Measurements from ENCODE around the gene RPS6KC1. TPM values are rescaled to one million over a fixed set of nuclear protein-coding genes. Genes with fewer than 3 reads are reported as not detected.
"Not testable (repeated sequence)": the region's sequence is repeated elsewhere in the genome, so short reads cannot be mapped to it uniquely, and the experiment has no call there.

RPS6KC1 gene
- total and polyA plus RNA-seq, 4 donors, result 2.9 to 41.6 (median 11.1) TPM

GRCh38 chr1:213099682-213100399 lies 48.8 kb downstream of the RPS6KC1 start:
- Histone ChIP-seq H3K27ac (ENCODE audit: low read depth in 1 of 2, low read length in 1 of 2) (no peak overlapping the region), H3K4me1 (ENCODE audit: control insufficient read depth in 5 of 5, insufficient read depth in 5 of 5, low read length in 5 of 5) (no peaks in the 10 kb centered on the region), H3K9ac (ENCODE audit: insufficient read depth in 1 of 2, low read length in 2 of 2) (no peak overlapping the region), H3K4me3 (no peak overlapping the region), H3K27me3 (ENCODE audit: control insufficient read depth in 3 of 3, insufficient read depth in 3 of 3, low read length in 2 of 3) (no peaks in the 10 kb centered on the region), H3K9me3 (ENCODE audit: control insufficient read depth in 4 of 4, insufficient read depth in 3 of 4, low read length in 3 of 4) (no peaks in the 10 kb centered on the region), H3K36me3 (ENCODE audit: control insufficient read depth in 4 of 4, insufficient read depth in 4 of 4, low read length in 4 of 4) (peaks cover 2 to 5% (median 5%) of the 10 kb centered on the region in 4 donors)
- no peak for DNase-seq
- WGBS, 2 donors, result 64 to 67% methylated on average over 4 of the region's 4 CpGs
- ATAC-seq (ENCODE audit: insufficient read depth, low FRiP score), result no peak
- TF ChIP-seq CTCF (IDR thresholded peaks at IDR 0.05; ENCODE audit: control extremely low read depth, extremely low read depth), result no peak

DNA sequence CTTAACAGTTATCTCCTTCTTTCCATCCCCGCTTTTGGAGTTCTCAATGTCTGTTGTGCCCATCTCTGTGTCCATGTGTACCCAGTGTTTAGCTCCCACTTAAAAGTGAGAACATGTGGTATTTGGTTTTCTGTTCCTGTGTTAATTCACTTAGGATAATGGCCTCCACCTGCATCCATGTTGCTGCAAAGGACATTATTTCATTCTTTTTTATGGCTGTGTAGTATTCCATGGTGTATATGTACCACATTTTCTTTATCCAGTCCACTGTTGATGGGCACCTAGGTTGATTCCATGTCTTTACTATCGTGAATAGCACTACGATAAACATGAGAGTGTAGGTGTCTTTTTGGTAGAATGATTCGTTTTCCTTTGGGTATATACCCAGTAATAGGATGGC lies 49.5 kb downstream of the RPS6KC1 start:
- ATAC-seq (ENCODE audit: insufficient read depth, low FRiP score); H3K4me1 ChIP-seq (ENCODE audit: control insufficient read depth in 5 of 5, insufficient read depth in 5 of 5, low read length in 5 of 5); H3K36me3 ChIP-seq (ENCODE audit: control insufficient read depth in 4 of 4, insufficient read depth in 4 of 4, low read length in 4 of 4); DNase-seq; H3K9me3 ChIP-seq (ENCODE audit: control insufficient read depth in 4 of 4, insufficient read depth in 3 of 4, low read length in 3 of 4); H3K27me3 ChIP-seq (ENCODE audit: control insufficient read depth in 3 of 3, insufficient read depth in 3 of 3, low read length in 2 of 3); H3K9ac ChIP-seq (ENCODE audit: insufficient read depth in 1 of 2, low read length in 2 of 2); H3K27ac ChIP-seq (ENCODE audit: low read depth in 1 of 2, low read length in 1 of 2); H3K4me3 ChIP-seq: not testable (repeated sequence)
- WGBS, 2 donors, result 96 to 98% methylated on average over 4 of the region's 4 CpGs

- Histone ChIP-seq H3K4me1 (ENCODE audit: control insufficient read depth in 5 of 5, insufficient read depth in 5 of 5, low read length in 5 of 5) (no peaks in the 10 kb centered on the region), H3K27ac (ENCODE audit: low read depth in 1 of 2, low read length in 1 of 2) (no peak overlapping the region), H3K4me3 (no peak overlapping the region), H3K36me3 (ENCODE audit: control insufficient read depth in 4 of 4, insufficient read depth in 4 of 4, low read length in 4 of 4) (peaks cover 0 to 8% (median 3%) of the 10 kb centered on the region in 4 donors), H3K9me3 (ENCODE audit: control insufficient read depth in 4 of 4, insufficient read depth in 3 of 4, low read length in 3 of 4) (no peaks in the 10 kb centered on the region), H3K27me3 (ENCODE audit: control insufficient read depth in 3 of 3, insufficient read depth in 3 of 3, low read length in 2 of 3) (no peaks in the 10 kb centered on the region), H3K9ac (ENCODE audit: insufficient read depth in 1 of 2, low read length in 2 of 2) (no peak overlapping the region)
- ATAC-seq (ENCODE audit: insufficient read depth, low FRiP score), result no peak
- TF ChIP-seq CTCF (IDR thresholded peaks at IDR 0.05; ENCODE audit: control extremely low read depth, extremely low read depth), result no peak
- DNase-seq, result no peak
- 87 to 94% methylated on average over 5 of the region's 5 CpGs for WGBS, 2 donors
Observed at GRCh38 chr1:213103377-213104306, 52.6 kb downstream of the RPS6KC1 start.

GRCh38 chr1:213104604-213105003 lies 53.6 kb downstream of the RPS6KC1 start:
- TF ChIP-seq CTCF (IDR thresholded peaks at IDR 0.05; ENCODE audit: control extremely low read depth, extremely low read depth), result no peak
- WGBS, 2 donors, result 96 to 97% methylated on average over 2 of the region's 2 CpGs
- Histone ChIP-seq H3K4me1 (ENCODE audit: control insufficient read depth in 5 of 5, insufficient read depth in 5 of 5, low read length in 5 of 5) (no peaks in the 10 kb centered on the region), H3K4me3 (no peak overlapping the region), H3K27me3 (ENCODE audit: control insufficient read depth in 3 of 3, insufficient read depth in 3 of 3, low read length in 2 of 3) (no peaks in the 10 kb centered on the region), H3K36me3 (ENCODE audit: control insufficient read depth in 4 of 4, insufficient read depth in 4 of 4, low read length in 4 of 4) (peaks cover 0 to 8% (median 3%) of the 10 kb centered on the region in 4 donors), H3K9me3 (ENCODE audit: control insufficient read depth in 4 of 4, insufficient read depth in 3 of 4, low read length in 3 of 4) (no peaks in the 10 kb centered on the region), H3K9ac (ENCODE audit: insufficient read depth in 1 of 2, low read length in 2 of 2) (no peak overlapping the region), H3K27ac (ENCODE audit: low read depth in 1 of 2, low read length in 1 of 2) (no peak overlapping the region)
- no peak for DNase-seq
- no peak for ATAC-seq (ENCODE audit: insufficient read depth, low FRiP score)
